SK-N-SH (cell line): ENCODE data around the gene PALLD. TPM values are rescaled to one million over a fixed set of nuclear protein-coding genes. Genes with fewer than 3 reads are reported as not detected.

Experiments used
- CTCF ChIA-PET: fragments of 300-600, 350-600 bp; formaldehyde crosslinking; extraction: SDS; loops from one replicate; lab custom pipeline; 2021; lab: Yijun Ruan, JAX
- POLR2A ChIA-PET: fragments of 350-600 bp; sonication (Branson Sonifier 250); formaldehyde crosslinking; extraction: SDS; loops from one replicate; lab custom pipeline; 2020; ENCODE audit warnings: antibody characterized with exemption, inconsistent platforms; lab: Yijun Ruan, JAX
- DNase-seq: peaks from one replicate; pipeline ENCODE4 v3.0.0; 2012
- H2AFZ ChIP-seq: fragments of 200-600 bp; sonication (generic); 2 replicates; pipeline ENCODE4 v1.8.1; 2016; ENCODE audit warnings: antibody characterized with exemption, mild to moderate bottlenecking, low read depth
- H3F3A ChIP-seq: fragments of 200-600 bp; sonication (generic); replicated peaks from 2 replicates; pipeline ENCODE3; 2016; ENCODE audit warnings: antibody characterized with exemption, mild to moderate bottlenecking; ENCODE audit not compliant: insufficient read depth
- H3K27ac ChIP-seq, 2 experiments: fragments of 200-500 bp in 1 of 2; fragments of 200-600 bp in 1 of 2; sonication (Bioruptor generic) in 1 of 2; sonication (generic), shearing (Covaris generic) in 1 of 2; 2 replicates each; pipeline versions ENCODE4 v1.5.1 to v1.6.1; 2014 to 2016; ENCODE audit warnings: low read depth in 2 of 2, inconsistent platforms in 1 of 2, low read length in 1 of 2, mild to moderate bottlenecking in 1 of 2, mixed read lengths in 1 of 2
- H3K27me3 ChIP-seq: fragments of 200-600 bp; sonication (generic), shearing (Covaris generic); 2 replicates; pipeline ENCODE4 v1.6.1; 2016; ENCODE audit warnings: mixed run types; ENCODE audit not compliant: insufficient read depth
- H3K36me3 ChIP-seq, 2 experiments: fragments of 200-500 bp in 1 of 2; fragments of 200-600 bp in 1 of 2; sonication (Bioruptor generic) in 1 of 2; sonication (generic) in 1 of 2; replicated peaks in 1 of 2; 2 replicates each; pipeline versions ENCODE3 to v1.5.1; 2014 to 2016; ENCODE audit warnings: low read length in 1 of 2, mild to moderate bottlenecking in 1 of 2; ENCODE audit not compliant: insufficient read depth in 2 of 2, control insufficient read depth in 1 of 2
- H3K4me1 ChIP-seq, 2 experiments: fragments of 200-500 bp in 1 of 2; fragments of 200-600 bp in 1 of 2; sonication (Bioruptor generic) in 1 of 2; sonication (generic), shearing (Covaris generic) in 1 of 2; 2 replicates each; pipeline versions ENCODE4 v1.5.1 to v1.6.1; 2014 to 2016; ENCODE audit warnings: low read depth in 1 of 2, low read length in 1 of 2, mixed run types in 1 of 2; ENCODE audit not compliant: insufficient read depth in 2 of 2, control insufficient read depth in 1 of 2
- H3K4me2 ChIP-seq: fragments of 200-600 bp; sonication (generic), shearing (Covaris generic); 2 replicates; pipeline ENCODE4 v1.6.1; 2017; ENCODE audit warnings: mixed run types
- H3K4me3 ChIP-seq, 2 experiments: fragments of 200-500 bp in 1 of 2; fragments of 200-600 bp in 1 of 2; sonication (Bioruptor generic) in 1 of 2; sonication (generic), shearing (Covaris generic) in 1 of 2; 2 replicates each; pipeline versions ENCODE4 v1.5.1 to v1.8.1; 2014 to 2016; ENCODE audit warnings: low read depth in 2 of 2, inconsistent platforms in 1 of 2, low read length in 1 of 2, mild to moderate bottlenecking in 1 of 2, mixed read lengths in 1 of 2, moderate library complexity in 1 of 2
- H3K79me2 ChIP-seq: fragments of 200-600 bp; sonication (generic); 2 replicates; pipeline ENCODE4 v1.8.1; 2017; ENCODE audit warnings: mild to moderate bottlenecking; ENCODE audit not compliant: insufficient read depth
- H3K9ac ChIP-seq: fragments of 200-600 bp; sonication (generic); 2 replicates; pipeline ENCODE4 v1.6.1; 2017; ENCODE audit warnings: mixed run types
- H3K9me2 ChIP-seq: fragments of 200-600 bp; sonication (generic); 2 replicates; pipeline ENCODE4 v1.6.1; 2017; ENCODE audit warnings: mixed run types
- H3K9me3 ChIP-seq: fragments of 200-600 bp; sonication (generic); 2 replicates; pipeline ENCODE4 v1.6.1; 2017; ENCODE audit warnings: mixed run types, mild to moderate bottlenecking, moderate library complexity
- H4K20me1 ChIP-seq: fragments of 200-600 bp; sonication (generic); 2 replicates; pipeline ENCODE4 v1.6.1; 2017; ENCODE audit warnings: mild to moderate bottlenecking, mixed run types; ENCODE audit not compliant: insufficient read depth
- CHD2 ChIP-seq: fragments of 150-350 bp; IDR thresholded peaks from 2 replicates; pipeline ENCODE4 v1.6.1; 2018; ENCODE audit warnings: low read length; ENCODE audit not compliant: partially characterized antibody
- EP300 ChIP-seq, 2 experiments: IDR thresholded peaks; 2 replicates each; pipeline versions ENCODE4 v1.4.0 to v1.6.1; 2012; ENCODE audit warnings: borderline replicate concordance in 1 of 2, low read depth in 1 of 2, low read length in 1 of 2
- EZH2phosphoT487 ChIP-seq: fragments of 200-600 bp; sonication (generic); IDR thresholded peaks from 2 replicates; pipeline ENCODE4 v1.6.1; 2017; ENCODE audit warnings: low read depth, mixed run types, mild to moderate bottlenecking, antibody characterized with exemption, moderate library complexity, borderline replicate concordance
- FOXJ3 ChIP-seq: sonication (generic); formaldehyde crosslinking; IDR thresholded peaks from 2 replicates; pipeline ENCODE4 v1.5.1; 2020; ENCODE audit warnings: mild to moderate bottlenecking, missing genetic modification reagents
- FOXM1 ChIP-seq: IDR thresholded peaks from 2 replicates; pipeline ENCODE4 v1.4.0; 2012; ENCODE audit warnings: low read depth, mild to moderate bottlenecking
- MEF2A ChIP-seq: IDR thresholded peaks from 2 replicates; pipeline ENCODE4 v1.4.0; 2012; ENCODE audit warnings: low read depth, borderline replicate concordance
- NRF1 ChIP-seq: IDR thresholded peaks from 2 replicates; pipeline ENCODE4 v1.6.1; 2012; ENCODE audit warnings: low read depth, mild to moderate bottlenecking, low read length
- PBX3 ChIP-seq: IDR thresholded peaks from 2 replicates; pipeline ENCODE4; 2012
- POLR2AphosphoS5 ChIP-seq: IDR thresholded peaks from 2 replicates; pipeline ENCODE4 v1.6.1; 2012; ENCODE audit warnings: low read depth, low read length
- RAD21 ChIP-seq: IDR thresholded peaks from 2 replicates; pipeline ENCODE4 v1.6.1; 2012; ENCODE audit warnings: mild to moderate bottlenecking, low read length
- SIN3A ChIP-seq: IDR thresholded peaks from 2 replicates; pipeline ENCODE4 v1.6.1; 2012; ENCODE audit warnings: low read depth, mild to moderate bottlenecking, low read length, moderate library complexity, borderline replicate concordance
- TAF1 ChIP-seq: IDR thresholded peaks from 2 replicates; pipeline ENCODE4 v1.6.1; 2012; ENCODE audit warnings: low read depth, mild to moderate bottlenecking, low read length, moderate library complexity, borderline replicate concordance
- TEAD4 ChIP-seq: IDR thresholded peaks from 2 replicates; pipeline ENCODE4 v1.4.0; 2012; ENCODE audit warnings: mild to moderate bottlenecking, borderline replicate concordance; ENCODE audit not compliant: insufficient read depth
- WGBS: methylation state at CpG from one replicate; pipeline ENCODE4 v1.1.6; 2017; ENCODE audit warnings: low lambda C conversion rate; 5-methylcytosine and 5-hydroxymethylcytosine counted together
- polyA plus RNA-seq, 3 experiments: library from polyadenylated mRNA; depleted of rRNA; stranded (reverse); fragments of >200 nt; gene quantifications; 2 replicates each; pipeline ENCODE4 v1.2.3, GENCODE V29; 2012
- TF ChIP-seq, protein P1 (sequence below): IDR thresholded peaks from 2 replicates; pipeline ENCODE4 v1.4.0; 2012; ENCODE audit warnings: low read depth, borderline replicate concordance
- TF ChIP-seq, protein P2 (sequence below): fragments of 150-350 bp; IDR thresholded peaks from 2 replicates; pipeline ENCODE4 v1.6.1; 2017; ENCODE audit warnings: antibody characterized with exemption, low read length, low read depth, borderline replicate concordance

Gene PALLD
- polyA plus RNA-seq, 1 of the 3 experiments (the other 2 are of a cell fraction) = 33.0 TPM

DNA sequence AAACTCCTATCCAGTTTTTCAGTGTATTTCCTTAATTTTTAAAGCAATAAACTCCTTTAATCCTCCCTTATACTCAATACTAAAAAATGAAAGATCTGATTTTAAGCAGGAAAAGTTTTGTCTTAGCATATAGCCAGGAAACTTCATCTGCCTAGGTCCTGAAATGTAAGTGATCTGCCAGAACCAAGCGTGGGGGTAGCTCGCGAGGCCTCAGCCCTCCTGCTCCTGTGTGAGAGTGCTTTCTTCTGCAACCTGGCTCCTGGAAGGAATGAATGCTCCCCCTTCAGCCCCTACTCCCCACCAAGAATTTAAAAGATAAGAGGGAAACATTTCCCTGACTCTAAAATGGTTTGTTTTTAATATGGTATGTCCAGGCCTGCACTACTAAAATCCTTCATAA lies 353.1 kb downstream of the PALLD start (continued):
- TF ChIP-seq FOXJ3 (CRISPR knock-in tag) (no peak), PBX3 (no peak)

DNA sequence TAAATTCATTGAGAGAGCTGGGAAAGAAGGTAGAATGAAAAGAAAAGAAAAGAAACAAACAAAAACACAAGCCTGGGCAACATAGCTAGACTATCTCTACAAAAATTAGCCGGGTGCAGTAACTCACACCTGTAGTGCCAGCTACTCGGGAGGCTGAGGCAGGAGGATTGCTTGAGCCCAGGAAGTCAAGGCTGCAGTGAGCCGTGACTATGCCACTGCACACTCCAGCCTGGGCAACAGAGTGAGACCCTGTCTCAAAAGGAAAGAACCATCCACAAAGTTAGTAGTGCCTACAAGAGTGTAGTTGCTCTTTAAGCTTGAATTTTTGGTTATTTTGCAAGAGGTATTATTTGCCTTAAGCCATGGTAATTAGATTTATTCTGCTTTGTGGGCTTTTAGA lies 355.5 kb downstream of the PALLD start:
- WGBS = 95% methylated on average over 3 of the region's 3 CpGs
- CTCF ChIA-PET = no interaction called here
- Histone ChIP-seq H3K4me2 (no peak overlapping the region), H3K4me1 (peaks cover 30% of the 10 kb centered on the region in 2 experiments), H3K27me3 (no peaks in the 10 kb centered on the region), H3K9ac (no peak overlapping the region), H3K9me3 (no peaks in the 10 kb centered on the region), H3K27ac (no peak overlapping the region), H3K79me2 (peaks cover 98% of the 10 kb centered on the region), H3K36me3 (peaks cover 17 to 37% of the 10 kb centered on the region in 2 experiments), H2AFZ (no peak overlapping the region), H3F3A (peaks cover 50% of the 10 kb centered on the region), H3K9me2 (no peaks in the 10 kb centered on the region), H3K4me3 (no peak overlapping the region), H4K20me1 (peaks cover 34% of the 10 kb centered on the region)
- POLR2A ChIA-PET = no interaction called here
- no peak for TF ChIP-seq EP300 (IDR thresholded peaks at IDR 0.05; ENCODE audit: borderline replicate concordance in 1 of 2, low read depth in 1 of 2, low read length in 1 of 2)
- TF ChIP-seq EZH2phosphoT487 = no peak
- no peak for TF ChIP-seq POLR2AphosphoS5
- TF ChIP-seq TAF1 = no peak
- DNase-seq = no peak

GRCh38 chr4:168852933-168853713 lies 356.3 kb downstream of the PALLD start:
- H3F3A ChIP-seq = peaks cover 50% of the 10 kb centered on the region
- no peak for DNase-seq
- no peak overlapping the region for H2AFZ ChIP-seq
- H4K20me1 ChIP-seq = peaks cover 39% of the 10 kb centered on the region
- H3K4me2 ChIP-seq = no peak overlapping the region
- H3K79me2 ChIP-seq = peaks cover 100% of the 10 kb centered on the region
- no peak overlapping the region for H3K4me3 ChIP-seq
- H3K4me1 ChIP-seq = peaks cover 29 to 37% of the 10 kb centered on the region in 2 experiments
- peaks cover 17 to 37% of the 10 kb centered on the region in 2 experiments for H3K36me3 ChIP-seq
- 98% methylated on average over 6 of the region's 6 CpGs for WGBS
- POLR2A ChIA-PET = no interaction called here
- no peak overlapping the region for H3K27ac ChIP-seq
- no peak for TF ChIP-seq TEAD4
- TF ChIP-seq NRF1 = no peak
- TF ChIP-seq, protein P1, sequence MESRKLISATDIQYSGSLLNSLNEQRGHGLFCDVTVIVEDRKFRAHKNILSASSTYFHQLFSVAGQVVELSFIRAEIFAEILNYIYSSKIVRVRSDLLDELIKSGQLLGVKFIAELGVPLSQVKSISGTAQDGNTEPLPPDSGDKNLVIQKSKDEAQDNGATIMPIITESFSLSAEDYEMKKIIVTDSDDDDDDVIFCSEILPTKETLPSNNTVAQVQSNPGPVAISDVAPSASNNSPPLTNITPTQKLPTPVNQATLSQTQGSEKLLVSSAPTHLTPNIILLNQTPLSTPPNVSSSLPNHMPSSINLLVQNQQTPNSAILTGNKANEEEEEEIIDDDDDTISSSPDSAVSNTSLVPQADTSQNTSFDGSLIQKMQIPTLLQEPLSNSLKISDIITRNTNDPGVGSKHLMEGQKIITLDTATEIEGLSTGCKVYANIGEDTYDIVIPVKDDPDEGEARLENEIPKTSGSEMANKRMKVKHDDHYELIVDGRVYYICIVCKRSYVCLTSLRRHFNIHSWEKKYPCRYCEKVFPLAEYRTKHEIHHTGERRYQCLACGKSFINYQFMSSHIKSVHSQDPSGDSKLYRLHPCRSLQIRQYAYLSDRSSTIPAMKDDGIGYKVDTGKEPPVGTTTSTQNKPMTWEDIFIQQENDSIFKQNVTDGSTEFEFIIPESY = no peak
- no peak for TF ChIP-seq SIN3A
- TF ChIP-seq RAD21 = no peak
- TF ChIP-seq POLR2AphosphoS5 = no peak
- TF ChIP-seq PBX3 = no peak
- no peak for TF ChIP-seq FOXM1
- TF ChIP-seq, protein P2, sequence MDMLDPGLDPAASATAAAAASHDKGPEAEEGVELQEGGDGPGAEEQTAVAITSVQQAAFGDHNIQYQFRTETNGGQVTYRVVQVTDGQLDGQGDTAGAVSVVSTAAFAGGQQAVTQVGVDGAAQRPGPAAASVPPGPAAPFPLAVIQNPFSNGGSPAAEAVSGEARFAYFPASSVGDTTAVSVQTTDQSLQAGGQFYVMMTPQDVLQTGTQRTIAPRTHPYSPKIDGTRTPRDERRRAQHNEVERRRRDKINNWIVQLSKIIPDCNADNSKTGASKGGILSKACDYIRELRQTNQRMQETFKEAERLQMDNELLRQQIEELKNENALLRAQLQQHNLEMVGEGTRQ = no peak
- TF ChIP-seq CHD2 = no peak
- no peak for TF ChIP-seq MEF2A
- TF ChIP-seq EZH2phosphoT487 = no peak
- H3K9ac ChIP-seq = no peak overlapping the region
- H3K9me2 ChIP-seq = no peaks in the 10 kb centered on the region
- no peaks in the 10 kb centered on the region for H3K9me3 ChIP-seq
- CTCF ChIA-PET = interaction anchor here (1.1 kb wide), 1 partner anchor 24 kb away, joined by 3 read pairs; no protein-coding TSS in a partner anchor
- no peaks in the 10 kb centered on the region for H3K27me3 ChIP-seq
